GM21367 (cell line): ENCODE measurements around the gene FREY1.

ENCODE experiments used
- ATAC-seq: cut with Tn5 transposase; IDR thresholded peaks from one replicate; pipeline ENCODE4 v1.9.1; 2021; ENCODE audit not compliant: unreplicated experiment

Gene FREY1

DNA sequence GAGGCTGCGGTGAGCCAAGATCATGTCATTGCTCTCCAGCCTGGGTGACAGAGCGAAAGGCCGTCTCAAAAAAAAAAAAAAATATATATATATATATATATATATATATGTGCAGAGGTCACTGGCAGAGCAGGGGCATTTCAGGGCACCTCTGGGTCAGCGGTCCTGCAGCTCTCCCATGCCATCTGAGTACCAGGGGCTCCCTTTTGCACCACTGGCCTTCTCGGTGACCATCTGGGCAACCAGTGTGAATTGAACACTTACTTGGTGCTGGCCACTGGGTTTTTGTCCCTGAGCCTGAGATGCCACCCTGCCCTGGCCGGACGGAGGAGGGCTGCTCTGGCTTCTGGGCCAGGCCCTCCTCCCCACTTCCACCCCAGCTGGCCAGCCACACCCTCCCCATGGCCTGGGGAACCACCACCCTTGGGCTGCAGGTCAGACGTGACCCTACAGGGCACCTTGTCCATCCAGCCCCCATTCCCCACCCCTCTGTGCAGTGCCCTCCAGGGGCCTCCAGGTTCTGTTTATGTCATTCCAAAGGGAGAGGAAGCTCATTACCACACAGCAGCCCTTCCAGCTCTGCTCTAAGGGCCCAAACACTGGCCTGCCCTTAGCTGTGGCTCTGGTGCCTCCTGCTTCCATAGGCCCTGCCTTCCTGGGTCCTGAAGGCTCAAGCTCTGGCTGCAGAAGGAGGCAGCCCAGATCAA is 11.4 kb downstream of the FREY1 start:
- ATAC-seq, result no peak

- ATAC-seq, result no peak
These were observed 12.4 kb downstream of the FREY1 start for GRCh38 chr11:45894555-45895247.

DNA sequence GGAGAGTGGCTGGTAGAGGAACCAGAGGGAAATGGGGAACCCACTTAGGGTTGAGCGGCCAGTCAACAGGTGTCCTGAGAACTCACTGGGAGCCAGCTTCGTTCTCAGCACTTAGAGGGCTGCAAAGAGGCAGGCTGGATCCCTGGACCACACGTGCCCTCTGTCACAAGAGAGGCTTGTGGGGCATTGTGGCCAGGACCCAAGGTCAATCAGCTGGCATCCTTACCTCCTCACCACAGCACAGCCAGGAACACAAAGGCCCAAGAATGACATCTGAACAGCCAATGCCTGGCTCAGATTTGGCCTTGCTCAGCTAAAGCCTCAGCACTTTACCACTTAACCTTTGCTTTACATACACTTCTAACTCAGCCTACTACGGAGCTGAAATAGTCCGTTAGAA is 14.2 kb downstream of the FREY1 start:
- no peak for ATAC-seq

GRCh38 chr11:45890886-45891550 is 16.1 kb downstream of the FREY1 start:
- no peak for ATAC-seq

DNA sequence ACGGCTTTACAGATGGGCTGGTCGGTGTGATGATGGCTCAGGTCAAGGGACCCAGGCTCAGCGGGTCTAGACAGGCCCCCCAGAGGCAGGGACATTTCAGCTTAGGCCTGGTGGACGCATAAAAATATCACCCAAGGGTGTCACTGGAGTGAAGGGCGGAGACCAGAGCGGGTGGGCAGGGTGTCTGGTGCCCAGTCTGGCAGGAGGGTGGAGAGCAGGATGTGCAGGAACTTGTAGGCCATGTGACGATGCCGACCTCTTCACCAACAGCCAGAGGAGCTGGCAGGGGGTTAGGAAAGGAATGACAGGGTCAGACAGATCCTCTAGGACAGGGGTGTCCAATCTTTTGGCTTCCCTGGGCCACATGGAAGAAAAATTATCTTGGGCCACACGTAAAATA is 17.1 kb downstream of the FREY1 start:
- ATAC-seq, result no peak

DNA sequence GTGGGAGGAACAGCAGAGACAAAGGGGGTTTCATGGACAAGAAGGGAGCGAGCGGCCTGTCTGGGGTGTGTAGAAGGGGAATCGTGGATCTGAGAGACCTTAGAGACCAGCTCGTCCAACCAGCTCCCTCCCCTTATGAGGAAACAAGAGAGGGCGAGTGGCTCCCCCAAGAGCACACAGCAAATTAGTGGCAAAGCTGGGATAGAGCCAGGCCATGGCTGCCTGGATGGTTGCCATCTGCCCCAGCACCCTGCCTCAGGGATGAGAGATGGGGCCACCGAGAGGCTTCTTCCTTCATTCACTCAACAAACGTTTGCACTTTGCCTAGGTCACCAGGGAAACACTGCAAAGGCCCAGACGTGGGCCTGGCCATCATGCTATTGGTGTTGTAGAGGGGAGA is 17.5 kb downstream of the FREY1 start:
- no peak for ATAC-seq

DNA sequence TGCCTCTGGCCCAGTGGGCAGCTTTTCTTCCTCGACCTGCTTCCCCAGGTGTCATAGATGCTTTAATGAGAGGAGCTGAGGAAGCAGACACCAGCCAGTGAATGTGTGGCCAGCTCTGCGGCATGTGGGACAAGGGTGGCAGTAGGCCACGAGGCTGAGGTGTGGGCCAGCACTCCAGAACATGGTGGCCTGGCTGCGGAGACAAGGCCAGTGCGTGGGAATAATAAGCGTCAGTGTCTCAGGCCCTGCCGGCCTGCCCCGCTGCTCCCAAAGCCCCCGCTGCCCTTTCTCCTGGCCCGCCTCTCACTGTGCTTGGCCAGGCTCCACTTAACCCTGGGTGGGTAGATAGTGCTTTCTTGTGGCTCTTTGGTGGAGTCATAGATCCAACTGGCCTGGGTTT is 19.5 kb downstream of the FREY1 start:
- ATAC-seq, result no peak

DNA sequence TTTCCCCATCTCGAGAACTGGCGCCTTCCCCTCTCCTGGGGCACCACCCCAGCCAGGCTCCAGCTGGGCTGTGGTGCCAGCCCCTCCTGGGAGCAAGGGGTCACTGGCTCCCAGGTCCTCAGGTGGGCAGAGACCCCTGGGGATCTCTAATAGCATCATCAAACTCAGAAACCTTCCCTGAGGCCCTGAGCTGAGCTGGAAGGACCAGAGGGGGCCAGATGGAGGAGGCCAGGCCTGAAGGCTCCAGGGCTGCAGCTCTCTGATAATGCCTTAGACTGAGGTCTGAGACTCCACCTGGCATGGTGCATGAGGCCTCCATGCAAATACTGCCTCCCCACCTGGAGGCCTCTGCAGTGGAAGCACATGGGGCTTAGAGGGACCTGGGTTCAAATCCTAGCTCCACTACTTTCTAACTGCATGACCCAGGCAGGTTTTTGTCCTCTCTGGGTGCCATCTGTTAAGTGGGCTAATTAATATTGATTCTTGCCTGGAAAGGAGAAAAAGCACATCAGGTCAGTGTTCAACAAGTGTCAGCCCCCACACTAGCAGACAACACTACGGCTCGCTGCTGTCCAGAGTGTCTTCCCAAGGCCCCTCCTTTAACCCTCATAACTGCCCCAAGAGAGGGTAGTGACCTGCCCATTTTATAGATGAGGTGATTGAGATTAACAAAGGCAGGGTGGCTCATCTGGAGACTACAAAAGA is 20.1 kb downstream of the FREY1 start:
- ATAC-seq, result no peak

GRCh38 chr11:45885921-45886721 is 20.9 kb downstream of the FREY1 start:
- no peak for ATAC-seq

DNA sequence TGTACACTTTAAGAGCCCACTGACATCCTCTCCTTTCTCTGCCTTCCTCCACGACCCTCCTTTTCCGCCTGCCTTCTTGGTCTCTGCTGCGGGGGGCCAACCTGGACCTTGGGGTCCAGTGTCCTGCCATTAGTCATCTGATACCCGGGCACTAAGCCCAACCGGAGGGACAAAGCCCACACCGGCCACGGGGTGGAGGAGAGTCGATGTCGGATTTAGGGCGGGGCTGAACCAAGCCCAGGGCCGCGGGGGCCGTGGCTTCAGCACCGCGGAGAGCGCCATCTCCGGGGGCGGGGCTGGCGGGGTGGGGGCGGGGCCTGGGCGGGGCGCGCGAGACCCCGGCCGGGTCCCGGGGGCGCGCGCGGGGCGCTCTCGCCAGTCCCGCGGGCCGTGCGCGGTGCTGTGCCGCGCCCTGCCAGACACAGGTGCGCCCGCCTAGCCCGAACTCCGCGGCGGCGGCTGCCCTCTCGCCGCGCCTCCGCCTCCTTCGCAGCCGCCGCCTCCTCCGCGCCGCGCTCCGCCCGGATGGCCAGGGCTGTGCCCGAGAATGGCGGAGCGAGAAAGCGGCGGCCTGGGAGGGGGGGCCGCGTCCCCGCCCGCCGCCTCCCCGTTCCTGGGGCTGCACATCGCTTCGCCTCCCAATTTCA is 21.7 kb downstream of the FREY1 start, which contains the start of gene MAPK8IP1:
Gene MAPK8IP1 (plus strand): TSS at position 378 of the 647 bp plus-strand sequence. CDS start 170 bp downstream, at position 548.
- peak; percentile 53 for ATAC-seq

DNA sequence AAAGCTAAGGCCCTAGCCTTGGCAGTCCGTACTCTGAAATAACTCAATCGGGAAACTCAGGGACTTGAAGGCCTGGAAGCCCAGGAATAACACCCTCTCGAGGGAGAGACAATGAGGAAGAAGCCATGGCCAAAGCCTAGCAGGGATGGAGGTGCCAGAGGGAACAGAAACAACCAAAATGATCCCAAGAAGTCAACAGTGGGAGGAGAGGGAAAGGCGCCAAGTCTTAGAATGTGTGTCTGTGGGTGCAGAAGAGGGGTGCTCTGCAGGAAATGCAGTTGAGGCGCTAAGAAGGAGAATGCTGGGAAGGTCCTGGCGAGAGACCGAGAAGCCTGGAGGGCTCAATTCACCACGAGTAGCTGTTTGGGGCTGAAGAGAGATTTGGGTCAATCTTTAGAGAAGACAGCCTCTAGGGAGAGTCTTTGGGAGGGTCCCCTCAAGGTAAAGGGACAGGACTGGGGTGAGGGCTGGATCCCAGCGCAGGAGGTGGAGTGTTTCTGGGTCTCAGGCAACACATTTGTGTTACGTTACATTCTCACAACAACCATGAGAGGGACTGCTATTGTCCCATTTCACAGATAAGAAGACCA is 22.4 kb downstream of the FREY1 start:
- ATAC-seq, result no peak

DNA sequence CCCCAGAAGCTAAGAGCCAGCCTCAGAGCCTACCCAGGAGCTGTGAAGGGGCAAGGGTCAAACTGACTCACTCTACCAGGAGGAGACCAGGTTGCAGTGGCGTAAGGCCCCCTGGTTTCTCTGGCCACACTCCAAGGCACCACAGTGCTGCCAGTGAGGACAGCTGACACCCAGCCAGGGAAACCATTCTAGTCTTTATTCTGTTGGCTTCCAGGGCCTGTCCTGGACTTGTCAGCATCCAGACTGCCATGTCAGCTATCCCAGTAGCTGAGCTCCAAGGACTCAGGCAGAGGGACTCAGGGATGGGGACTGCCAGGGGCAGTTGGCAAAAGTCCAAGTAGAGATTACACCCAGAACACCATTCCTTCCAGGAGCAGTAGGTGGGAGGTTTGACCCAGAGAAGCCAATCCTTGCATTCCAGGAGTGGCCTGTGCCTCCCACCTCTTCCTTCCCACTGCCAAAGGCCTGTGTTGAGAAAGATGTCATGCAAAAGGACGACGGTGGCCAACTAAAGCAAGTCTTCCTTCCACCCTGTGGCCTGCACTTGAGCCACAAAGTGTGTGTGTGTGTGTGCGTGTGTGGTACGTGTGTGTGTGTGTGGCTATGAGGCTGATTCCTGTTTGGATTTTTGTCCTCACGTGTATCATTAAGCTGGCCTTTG is 25.2 kb downstream of the FREY1 start:
- ATAC-seq, result no peak

GRCh38 chr11:45880772-45881570 is 26.1 kb downstream of the FREY1 start:
- ATAC-seq, result no peak

DNA sequence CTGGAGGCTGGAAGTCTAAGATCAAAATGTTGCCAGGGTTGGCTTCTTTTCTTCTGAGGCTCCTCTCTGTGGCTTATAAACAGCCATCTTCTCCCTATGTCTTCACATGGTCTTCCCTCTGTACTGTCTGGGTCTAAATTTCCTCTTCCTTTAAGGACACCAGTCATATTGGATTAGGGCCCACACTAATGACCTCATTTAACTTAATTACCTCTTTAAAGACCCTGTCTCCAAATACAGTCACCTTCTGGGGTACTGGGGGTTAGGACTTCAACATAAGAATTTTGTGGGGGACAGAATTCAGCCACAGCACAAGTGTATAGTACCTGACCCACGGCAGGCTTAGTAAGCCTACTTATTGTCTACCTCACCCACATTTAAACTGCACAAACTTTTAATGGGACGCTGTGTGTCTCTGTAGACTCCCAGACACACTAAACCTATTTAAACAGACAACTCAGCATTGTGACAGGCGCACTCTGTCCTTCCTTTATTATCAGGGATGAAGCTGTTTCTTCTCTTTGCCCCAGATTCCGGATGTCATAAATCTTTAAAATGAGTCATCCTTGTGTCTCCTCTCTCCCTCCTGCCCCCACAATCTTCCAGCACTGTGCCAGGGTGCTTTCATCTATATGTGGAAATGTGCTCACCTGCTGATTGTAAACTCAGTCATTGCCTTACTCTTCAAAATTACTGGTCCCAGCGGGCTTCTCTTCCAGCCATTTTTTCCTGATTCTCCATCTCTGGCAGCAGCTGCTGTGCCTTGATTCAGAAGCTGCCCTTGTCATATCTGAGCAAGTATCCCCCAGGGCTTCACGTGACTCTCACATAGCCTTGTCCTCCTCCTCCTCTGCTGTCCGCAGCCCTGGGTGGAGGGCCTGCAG is 27.0 kb downstream of the FREY1 start:
- ATAC-seq, result no peak

- ATAC-seq, result no peak
These were observed 29.2 kb downstream of the FREY1 start for GRCh38 chr11:45877845-45878244.

DNA sequence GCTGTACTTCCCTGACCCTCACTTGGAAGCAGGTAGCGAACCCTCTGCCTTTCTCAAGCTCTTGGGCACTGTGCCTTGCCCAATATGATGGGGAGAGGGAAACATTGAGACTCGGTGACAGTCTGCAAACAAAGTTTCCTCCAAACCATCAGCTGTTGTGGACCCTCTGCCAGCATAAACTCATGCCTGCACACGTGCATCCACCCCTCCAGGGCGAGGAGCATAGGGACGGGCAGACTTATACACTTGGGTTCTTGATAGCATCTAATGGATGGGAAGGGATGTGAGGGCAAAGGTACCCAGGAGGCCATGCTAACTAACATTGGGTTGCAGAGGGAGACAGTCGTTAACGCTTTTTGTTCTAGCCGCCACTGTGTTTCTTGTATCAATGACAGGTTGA is 29.9 kb downstream of the FREY1 start:
- ATAC-seq, result no peak

GRCh38 chr11:45876401-45876800 is 30.7 kb downstream of the FREY1 start:
- no peak for ATAC-seq
